Smooth muscle cell (in vitro differentiated cells): ENCODE measurements around the gene PDE8B. TPM values are rescaled to one million over a fixed set of nuclear protein-coding genes. Genes with fewer than 3 reads are reported as not detected.

ENCODE experiments used
- DNase-seq: peaks from one replicate; lab custom pipeline; 2025; ENCODE audit not compliant: unreplicated experiment; lab: John Stamatoyannopoulos, UW
- H2AFZ ChIP-seq: fragments of 200-600 bp; sonication (generic); 2 replicates; pipeline ENCODE4 v1.6.0; 2016; ENCODE audit warnings: antibody characterized with exemption, low read depth, mild to moderate bottlenecking
- H3F3A ChIP-seq: fragments of 200-600 bp; sonication (generic); 2 replicates; pipeline ENCODE4 v1.6.0; 2017; ENCODE audit warnings: antibody characterized with exemption, low read depth
- H3K27ac ChIP-seq: fragments of 200-600 bp; sonication (generic); 2 replicates; pipeline ENCODE4 v1.5.1; 2016; ENCODE audit warnings: low read depth, mild to moderate bottlenecking
- H3K27me3 ChIP-seq: fragments of 200-600 bp; sonication (generic); 2 replicates; pipeline ENCODE4 v1.6.1; 2016; ENCODE audit warnings: low read depth, mild to moderate bottlenecking
- H3K36me3 ChIP-seq: fragments of 200-600 bp; sonication (generic); 2 replicates; pipeline ENCODE4 v1.5.1; 2016; ENCODE audit warnings: low read depth
- H3K4me1 ChIP-seq: fragments of 200-600 bp; sonication (generic); 2 replicates; pipeline ENCODE4 v1.5.1; 2016; ENCODE audit warnings: low read depth
- H3K4me2 ChIP-seq: fragments of 200-600 bp; sonication (generic); 2 replicates; pipeline ENCODE4 v1.6.0; 2016; ENCODE audit warnings: mild to moderate bottlenecking
- H3K4me3 ChIP-seq: fragments of 200-600 bp; sonication (generic); 2 replicates; pipeline ENCODE4 v1.5.1; 2016; ENCODE audit warnings: mild to moderate bottlenecking
- H3K79me2 ChIP-seq: fragments of 200-600 bp; sonication (generic); 2 replicates; pipeline ENCODE4 v1.6.0; 2016; ENCODE audit warnings: low read depth, mild to moderate bottlenecking
- H3K9ac ChIP-seq: fragments of 200-600 bp; sonication (generic); 2 replicates; pipeline ENCODE4 v1.6.0; 2016; ENCODE audit warnings: low read depth
- H3K9me3 ChIP-seq: fragments of 200-600 bp; sonication (generic); replicated peaks from 2 replicates; pipeline ENCODE4 v1.5.1; 2016; ENCODE audit warnings: low read depth
- H4K20me1 ChIP-seq: fragments of 200-600 bp; sonication (generic); 2 replicates; pipeline ENCODE4 v1.6.0; 2016; ENCODE audit warnings: low read depth
- CTCF ChIP-seq: fragments of 200-600 bp; sonication (generic); IDR thresholded peaks from 2 replicates; pipeline ENCODE4 v1.5.1; 2017; ENCODE audit warnings: borderline replicate concordance, mild to moderate bottlenecking, antibody characterized with exemption; ENCODE audit not compliant: insufficient read depth, poor library complexity, severe bottlenecking
- WGBS: methylation state at CpG from one replicate; pipeline ENCODE4 v1.1.7; 2016; ENCODE audit warnings: low lambda C conversion rate; 5-methylcytosine and 5-hydroxymethylcytosine counted together
- polyA plus RNA-seq: library from polyadenylated mRNA; unstranded; fragments of >200 nt; fragmentation: Nextera tagmentation; extraction: Ambion mirVana; gene quantifications from 2 replicates; pipeline ENCODE4 v1.2.1, GENCODE V29; 2016
- total RNA-seq: library from RNA; depleted of rRNA; stranded (reverse); fragments of >200 nt; gene quantifications from 2 replicates; pipeline ENCODE4 v1.2.3, GENCODE V29; 2014

PDE8B gene
- total and polyA plus RNA-seq, 2 experiments from 2014 or later, result 0.13 to 0.18 TPM

DNA sequence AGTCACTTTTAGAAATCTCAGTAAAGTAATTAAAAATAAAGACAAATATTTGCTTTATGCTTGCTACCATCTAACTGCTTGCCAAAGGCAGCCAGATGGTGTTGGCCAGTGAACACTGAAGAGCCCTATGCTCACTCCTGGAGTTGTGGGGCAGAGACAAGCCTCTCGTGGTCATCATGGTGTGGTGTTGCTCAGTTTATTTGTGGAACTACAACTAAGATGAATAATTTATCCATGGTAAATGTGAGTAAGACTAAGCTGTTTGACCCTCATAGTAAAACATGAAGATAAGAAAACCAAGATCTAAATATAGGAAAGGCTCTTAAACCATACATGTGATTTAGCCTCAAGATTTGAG, 100.7 kb downstream of the PDE8B start:
- Histone ChIP-seq H3K4me1 (no peaks in the 10 kb centered on the region), H3K36me3 (no peaks in the 10 kb centered on the region), H3K27me3 (no peaks in the 10 kb centered on the region), H3K9me3 (no peaks in the 10 kb centered on the region), H3K4me3 (no peak overlapping the region), H3K4me2 (no peak overlapping the region), H2AFZ (no peak overlapping the region), H4K20me1 (no peaks in the 10 kb centered on the region), H3K79me2 (no peaks in the 10 kb centered on the region), H3K27ac (no peak overlapping the region), H3K9ac (no peak overlapping the region), H3F3A (no peaks in the 10 kb centered on the region)
- WGBS, result 43% methylated on average over 1 of the region's 1 CpG
- DNase-seq, result no peak
- no peak for TF ChIP-seq CTCF

GRCh38 chr5:77312413-77312812, 101.9 kb downstream of the PDE8B start:
- Histone ChIP-seq H3K9me3 (no peaks in the 10 kb centered on the region), H4K20me1 (no peaks in the 10 kb centered on the region), H3K79me2 (no peaks in the 10 kb centered on the region), H3K27me3 (no peaks in the 10 kb centered on the region), H3K4me1 (no peaks in the 10 kb centered on the region), H3K4me2 (no peak overlapping the region), H3K4me3 (no peak overlapping the region), H3K36me3 (no peaks in the 10 kb centered on the region), H3F3A (no peaks in the 10 kb centered on the region), H2AFZ (no peak overlapping the region), H3K9ac (no peak overlapping the region), H3K27ac (no peak overlapping the region)
- WGBS, result 75% methylated on average over 1 of the region's 1 CpG
- DNase-seq, result no peak
- TF ChIP-seq CTCF, result no peak

DNA sequence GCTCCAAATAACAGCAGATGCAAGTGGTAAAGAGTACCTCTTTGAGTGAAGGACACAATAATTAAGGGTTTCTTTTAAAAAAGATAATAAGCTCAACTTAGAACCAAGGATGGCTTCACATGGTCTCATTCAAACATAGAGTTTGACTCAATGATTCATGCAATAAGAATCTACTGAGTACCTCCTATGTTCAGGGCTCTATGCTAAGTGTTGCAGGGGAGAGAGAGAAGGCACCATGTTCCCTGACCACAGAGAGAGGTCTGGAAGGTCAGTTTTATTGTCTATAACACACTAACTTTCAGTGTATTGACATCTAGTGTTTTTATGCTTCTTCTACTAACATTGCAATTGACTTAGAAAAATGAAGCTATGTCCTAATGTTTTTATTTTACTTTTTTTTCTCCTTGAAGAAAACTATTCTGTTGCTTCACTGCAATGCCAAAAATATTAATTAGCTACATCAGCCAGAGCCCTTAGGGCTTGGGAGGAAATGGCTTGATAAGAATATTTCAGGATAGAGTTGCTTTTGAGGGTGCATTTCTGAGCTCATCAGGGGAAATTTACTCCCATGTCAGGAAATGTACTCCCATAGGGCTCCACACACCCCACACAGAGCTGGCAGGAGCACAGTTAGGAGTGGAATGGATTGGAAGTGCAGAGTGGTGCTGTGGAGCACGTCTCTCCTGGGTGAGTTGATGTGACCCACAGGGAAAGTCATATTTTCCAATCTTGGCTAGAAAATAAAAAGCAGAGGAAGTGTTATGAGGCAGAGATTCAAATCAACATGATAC, 106.6 kb downstream of the PDE8B start:
- 86% methylated on average over 1 of the region's 1 CpG for WGBS
- no peaks in the 10 kb centered on the region for H3K9me3 ChIP-seq
- no peak for TF ChIP-seq CTCF
- peaks cover 4% of the 10 kb centered on the region for H3K4me1 ChIP-seq
- no peaks in the 10 kb centered on the region for H4K20me1 ChIP-seq
- no peak overlapping the region for H3K4me2 ChIP-seq
- H3K4me3 ChIP-seq, result no peak overlapping the region
- H3K79me2 ChIP-seq, result no peaks in the 10 kb centered on the region
- no peaks in the 10 kb centered on the region for H3F3A ChIP-seq
- H3K36me3 ChIP-seq, result no peaks in the 10 kb centered on the region
- no peak overlapping the region for H2AFZ ChIP-seq
- no peak overlapping the region for H3K27ac ChIP-seq
- DNase-seq, result no peak
- no peaks in the 10 kb centered on the region for H3K27me3 ChIP-seq
- H3K9ac ChIP-seq, result no peak overlapping the region

GRCh38 chr5:77318060-77318459, 107.6 kb downstream of the PDE8B start:
- Histone ChIP-seq H2AFZ (no peak overlapping the region), H3K9me3 (no peaks in the 10 kb centered on the region), H3K4me3 (no peak overlapping the region), H3K4me1 (peaks cover 4% of the 10 kb centered on the region), H4K20me1 (no peaks in the 10 kb centered on the region), H3K36me3 (no peaks in the 10 kb centered on the region), H3K27ac (no peak overlapping the region), H3K9ac (no peak overlapping the region), H3K79me2 (no peaks in the 10 kb centered on the region), H3F3A (no peaks in the 10 kb centered on the region), H3K4me2 (no peak overlapping the region), H3K27me3 (no peaks in the 10 kb centered on the region)
- WGBS, result 87% methylated on average over 2 of the region's 2 CpGs
- no peak for TF ChIP-seq CTCF
- DNase-seq, result no peak
